Activated CD4-positive, CD25-positive, alpha-beta regulatory T cell treated with anti-CD3 and anti-CD28 coated beads, Interleukin-2, amount 50 U/mL, for 72 hours (primary cell): ENCODE measurements around the gene KIF1A.
"Not testable (repeated sequence)": the region's sequence is repeated elsewhere in the genome, so short reads cannot be mapped to it uniquely, and the experiment has no call there.

Source experiments
- DNase-seq: peaks from one replicate; pipeline ENCODE4 v3.0.0; 2021

The KIF1A gene

DNA sequence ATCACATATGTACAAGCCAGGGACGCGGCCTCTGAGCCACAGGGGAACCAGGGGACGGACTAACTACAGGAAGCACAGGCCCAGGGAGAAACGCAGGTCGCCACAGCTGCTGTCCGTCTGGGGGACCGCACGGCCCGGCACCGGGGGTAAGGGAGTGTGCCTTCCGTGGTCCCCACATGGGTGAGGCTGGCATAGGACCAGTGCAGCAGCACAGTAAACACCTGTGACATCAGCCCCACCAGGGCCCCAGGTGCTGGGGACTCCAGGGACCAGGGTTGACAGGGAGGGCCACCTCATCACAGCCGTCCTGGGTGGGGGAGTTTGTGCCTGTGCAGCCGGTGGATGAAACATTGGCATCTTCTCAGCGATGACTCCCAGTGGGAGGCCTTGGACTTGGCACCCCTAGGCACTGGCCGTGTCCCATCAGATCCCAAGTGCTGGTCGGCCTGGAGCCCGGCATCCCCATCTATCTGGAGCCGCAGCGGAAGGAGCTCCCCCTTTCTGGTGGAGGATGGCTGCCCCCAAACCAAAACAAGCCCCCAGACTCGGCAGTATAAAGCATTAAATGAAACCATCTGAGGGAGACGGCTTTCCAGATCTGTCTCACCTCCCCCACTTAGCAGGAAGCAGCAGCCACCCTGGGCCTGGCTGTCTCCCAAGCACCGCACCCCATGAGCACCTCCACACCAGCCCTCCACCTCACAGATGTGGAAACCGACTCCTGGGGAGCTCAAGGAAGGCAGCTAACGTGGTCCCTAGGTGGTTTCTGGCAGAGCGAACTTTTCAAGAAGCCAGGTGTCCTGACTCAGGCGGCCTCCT is 105.9 kb downstream of the KIF1A start:
- DNase-seq: no peak

DNA sequence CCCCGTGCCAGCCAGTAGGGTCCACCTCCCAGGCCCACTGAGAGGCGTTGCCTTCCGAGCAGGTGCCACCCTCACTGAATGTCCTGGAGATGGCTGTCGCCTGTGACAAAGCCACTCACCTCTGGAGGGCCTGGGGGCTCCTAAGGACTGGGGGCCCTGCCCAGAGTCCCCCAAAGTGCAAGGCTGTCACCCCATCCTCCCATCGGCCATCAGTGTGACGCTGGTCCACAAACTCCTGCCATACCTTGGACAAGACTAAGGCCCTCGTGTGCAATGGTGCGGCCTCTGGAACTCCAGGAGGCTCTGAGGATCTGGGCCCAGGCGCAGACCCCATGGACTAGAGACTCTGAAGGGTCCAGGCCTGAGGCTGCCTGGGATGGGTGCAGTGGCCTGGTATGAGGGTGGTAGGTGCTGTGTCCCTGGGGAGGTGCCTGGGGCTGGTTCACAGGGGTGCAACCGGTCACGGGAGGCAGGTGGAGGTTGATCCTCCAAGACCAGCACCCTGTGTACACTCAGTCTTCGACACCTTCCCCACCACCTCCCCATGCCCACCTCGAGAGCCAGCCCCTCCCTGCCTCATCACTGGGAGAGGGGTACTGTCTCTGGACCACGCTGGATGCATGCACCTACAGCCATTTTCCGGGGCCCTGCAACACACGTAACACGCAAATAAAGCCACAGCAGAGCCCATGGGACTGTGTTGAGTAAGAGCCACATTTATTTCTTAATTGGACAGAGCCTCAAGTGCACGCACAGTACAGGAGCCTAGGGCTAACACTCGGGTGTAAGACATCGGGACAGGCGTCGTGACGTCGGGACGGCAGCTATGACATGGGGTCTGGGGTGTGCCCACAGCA is 106.7 kb downstream of the KIF1A start:
- DNase-seq: no peak

GRCh38 chr2:240712121-240712520 is 107.9 kb downstream of the KIF1A start:
- DNase-seq: no peak

GRCh38 chr2:240711701-240712100 is 108.3 kb downstream of the KIF1A start:
- no peak for DNase-seq

- DNase-seq: no peak
These were observed 108.7 kb downstream of the KIF1A start for GRCh38 chr2:240711296-240711695.

- no peak for DNase-seq
These were observed 111.6 kb downstream of the KIF1A start for GRCh38 chr2:240708457-240708856.

DNA sequence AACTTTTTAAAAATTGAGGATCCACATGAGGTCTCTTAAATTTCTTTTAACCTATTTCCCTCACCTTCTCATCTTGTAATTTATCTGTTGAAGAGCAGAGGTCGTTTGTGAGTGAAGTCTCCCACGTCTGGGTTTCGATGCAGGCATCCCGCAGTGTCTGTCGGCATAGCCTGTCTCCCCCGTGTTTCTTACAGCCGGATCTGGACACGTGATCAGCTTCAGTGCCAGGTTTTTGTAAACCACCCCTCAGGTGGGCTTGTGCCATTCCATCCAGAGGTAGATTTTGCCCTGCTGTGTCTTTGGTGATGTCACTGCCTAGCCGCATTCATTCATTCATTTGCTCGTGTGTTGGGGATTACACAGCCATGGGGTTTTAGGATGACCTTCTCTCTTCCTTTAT is 112.2 kb downstream of the KIF1A start:
- DNase-seq: no peak

DNA sequence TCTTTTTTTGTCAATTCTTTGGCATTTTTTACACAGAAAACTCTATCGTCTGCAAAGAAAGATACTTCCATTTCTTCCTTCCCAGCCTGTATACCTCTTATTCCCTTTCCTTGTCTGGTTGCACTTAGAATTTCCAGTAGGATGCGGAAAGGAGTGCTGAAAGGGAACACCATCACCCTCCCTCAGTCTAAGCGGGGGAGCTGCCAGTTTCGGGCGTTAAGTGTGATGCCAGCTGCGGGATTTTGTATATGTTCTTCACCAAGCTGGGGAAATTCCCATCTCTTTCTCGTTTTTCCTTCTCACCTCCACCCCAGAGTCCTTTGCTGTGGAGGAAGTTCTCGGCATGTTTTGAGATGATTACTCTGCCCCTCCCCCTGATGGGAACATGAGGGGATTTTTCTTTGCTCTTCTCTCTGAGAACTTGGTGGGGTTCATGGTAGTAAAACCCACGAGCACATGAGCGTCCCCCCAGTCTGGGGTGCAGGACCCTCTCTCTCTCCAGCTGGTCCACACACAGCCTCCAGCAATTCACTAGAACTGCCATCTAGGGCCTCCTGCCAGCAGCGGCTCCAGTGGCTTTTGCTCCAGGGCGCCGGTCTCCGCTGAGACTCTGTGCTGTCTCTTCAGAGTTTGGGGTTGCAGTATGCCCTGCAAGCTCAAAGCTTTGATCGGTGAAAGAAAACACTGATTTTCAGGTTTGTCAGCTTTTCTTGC is 112.8 kb downstream of the KIF1A start:
- DNase-seq: no peak

- DNase-seq: no peak
These were observed 114.7 kb downstream of the KIF1A start for GRCh38 chr2:240705204-240705791.

DNA sequence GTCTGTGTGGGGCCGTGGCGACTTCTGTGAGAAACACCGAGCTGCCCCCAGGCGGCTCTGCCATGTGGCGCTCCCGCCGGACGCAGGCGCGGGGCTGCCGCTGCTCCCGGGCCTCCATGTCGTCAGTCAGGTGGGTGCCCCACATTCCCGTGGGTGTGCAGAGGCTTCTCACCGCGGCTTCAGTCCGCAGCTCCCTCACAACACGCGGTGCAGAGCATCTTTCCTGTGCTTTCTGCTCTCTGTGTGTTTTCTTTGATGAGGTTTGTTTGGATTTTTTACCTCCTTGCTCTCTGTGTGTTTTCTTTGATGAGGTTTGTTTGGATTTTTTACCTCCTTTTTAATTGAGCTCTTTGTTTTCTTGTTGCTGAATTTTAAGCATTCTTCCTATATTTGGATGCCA is 115.4 kb downstream of the KIF1A start:
- no peak for DNase-seq

- DNase-seq: no peak
These were observed 116.3 kb downstream of the KIF1A start for GRCh38 chr2:240703417-240704341.

GRCh38 chr2:240702640-240703011 is 117.4 kb downstream of the KIF1A start:
- DNase-seq: no peak

DNA sequence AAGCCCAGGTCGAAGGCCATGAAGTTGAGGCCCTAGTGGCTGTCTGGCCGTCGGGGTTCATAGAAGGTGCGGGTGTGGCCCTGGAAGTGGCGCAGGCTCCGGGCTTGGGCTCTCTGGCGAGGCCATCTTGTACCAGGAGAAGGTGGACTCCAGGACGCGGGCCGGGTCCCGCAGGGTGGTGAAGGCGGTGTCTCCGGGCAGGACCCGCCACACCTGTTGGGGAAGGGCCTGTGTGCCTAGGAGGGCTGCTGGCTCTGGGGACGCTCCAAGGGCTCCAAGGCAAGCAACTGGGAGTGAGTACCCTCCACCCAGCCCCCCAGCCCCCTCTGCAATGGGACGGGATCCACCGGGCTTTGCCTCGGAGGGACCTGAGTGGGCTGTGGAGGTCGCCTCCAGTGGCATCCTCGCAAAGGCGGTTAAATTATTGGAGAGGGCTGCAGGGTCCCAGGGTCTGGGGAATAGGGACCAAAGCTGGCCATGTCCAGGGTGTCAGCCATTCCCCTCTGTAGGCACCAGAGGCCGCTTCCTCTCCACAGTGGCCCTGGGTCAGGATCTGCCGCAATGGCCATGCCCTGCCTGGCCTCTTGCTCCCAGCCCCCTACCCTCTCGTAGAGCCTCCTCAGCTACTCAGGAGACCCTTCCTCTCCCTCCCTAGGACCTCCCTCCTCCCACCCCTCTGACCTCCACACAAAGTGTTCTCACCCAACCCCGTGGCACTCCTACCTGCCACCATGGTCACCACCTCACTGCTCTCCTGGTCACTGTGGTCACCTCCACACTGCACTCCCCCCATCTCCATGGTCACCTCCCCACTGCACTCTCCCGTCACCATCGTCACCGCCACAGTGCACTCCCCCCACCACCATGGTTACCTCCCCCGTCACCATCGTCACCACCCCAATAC is 118.0 kb downstream of the KIF1A start:
- DNase-seq: no peak

- DNase-seq: peak; percentile 27
These were observed 118.8 kb downstream of the KIF1A start for GRCh38 chr2:240701091-240701735.

GRCh38 chr2:240700616-240701015 is 119.4 kb downstream of the KIF1A start:
- peak; percentile 15 for DNase-seq

- DNase-seq: not testable (repeated sequence)
These were observed 120.2 kb downstream of the KIF1A start for GRCh38 chr2:240699835-240700234.

DNA sequence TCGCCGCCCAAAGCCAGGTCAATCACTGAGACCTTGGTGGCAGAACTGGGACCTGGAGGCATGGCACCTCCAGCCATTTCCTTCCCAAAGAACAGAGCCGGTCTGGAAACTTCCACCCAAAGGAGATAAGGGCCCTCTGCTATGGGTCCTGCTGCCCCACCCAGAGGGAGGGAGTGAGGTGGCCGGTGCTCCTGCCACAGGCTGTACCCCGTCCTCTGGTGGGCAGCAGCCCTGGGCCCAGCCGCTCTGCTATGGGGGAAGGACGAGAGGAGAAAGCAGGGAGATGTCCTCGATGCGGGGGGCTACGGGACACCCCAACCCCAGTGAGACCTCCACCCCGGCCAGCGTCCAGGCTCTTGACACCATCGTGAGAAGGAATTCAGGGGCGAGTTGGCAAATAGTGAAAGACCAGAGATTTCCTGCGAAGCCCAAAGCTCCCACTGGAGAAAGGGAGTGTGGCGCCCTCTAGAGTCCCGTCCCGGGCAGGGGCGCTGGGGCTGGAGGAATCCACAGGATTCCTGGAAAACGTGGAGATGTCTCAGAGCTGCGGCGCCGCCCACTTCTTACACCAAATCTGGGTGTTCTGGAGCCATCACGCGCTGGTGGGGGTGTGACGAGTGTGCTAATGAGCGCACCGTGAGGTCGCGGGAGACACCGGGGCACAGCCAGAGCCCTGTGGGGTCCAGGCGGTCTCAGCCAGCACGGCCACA is 121.0 kb downstream of the KIF1A start:
- DNase-seq: peak; percentile 28

GRCh38 chr2:240696469-240696868 is 123.5 kb downstream of the KIF1A start:
- not testable (repeated sequence) for DNase-seq

DNA sequence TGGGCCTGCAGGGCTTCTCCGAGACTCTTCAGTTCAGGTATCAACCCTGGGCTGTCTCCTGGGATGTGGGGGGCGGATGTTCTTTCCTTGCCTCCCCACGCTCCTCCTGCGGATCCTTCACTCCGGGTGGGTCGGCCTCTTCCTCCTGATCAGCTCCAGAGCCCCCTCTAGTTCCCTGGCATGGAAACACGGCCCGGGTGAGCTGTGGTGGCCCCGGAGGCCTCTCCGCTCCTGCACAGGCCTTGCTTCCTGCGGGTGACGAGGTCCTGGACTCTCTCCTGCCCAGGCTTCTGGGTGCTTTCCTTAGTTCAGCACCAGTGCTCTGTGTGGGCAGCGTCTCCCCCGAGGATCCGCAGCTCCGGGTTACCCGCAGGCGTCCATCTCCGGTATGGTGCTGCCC is 124.4 kb downstream of the KIF1A start:
- DNase-seq: not testable (repeated sequence)

DNA sequence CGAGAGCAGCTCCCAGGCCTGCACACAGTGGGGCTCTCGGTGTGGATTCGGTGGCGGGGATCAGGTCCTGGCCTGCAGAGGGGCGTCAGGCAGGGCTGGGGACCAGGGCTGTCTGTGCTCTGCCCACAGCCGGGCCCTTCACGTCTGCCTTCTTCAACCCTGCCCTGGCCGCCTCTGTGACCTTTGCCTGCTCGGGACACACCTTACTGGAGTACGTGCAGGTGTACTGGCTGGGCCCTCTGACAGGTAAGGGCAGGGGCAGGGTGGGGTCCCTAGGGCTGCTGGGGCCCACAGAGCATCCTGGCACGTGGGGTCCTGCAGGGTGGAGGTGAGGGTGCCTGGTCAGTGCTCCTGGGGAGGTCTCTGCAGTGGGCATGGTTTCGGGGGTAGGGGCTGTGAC is 125.7 kb downstream of the KIF1A start:
- not testable (repeated sequence) for DNase-seq
